ENCODE data around the gene CSF3R.

CSF3R gene

DNA sequence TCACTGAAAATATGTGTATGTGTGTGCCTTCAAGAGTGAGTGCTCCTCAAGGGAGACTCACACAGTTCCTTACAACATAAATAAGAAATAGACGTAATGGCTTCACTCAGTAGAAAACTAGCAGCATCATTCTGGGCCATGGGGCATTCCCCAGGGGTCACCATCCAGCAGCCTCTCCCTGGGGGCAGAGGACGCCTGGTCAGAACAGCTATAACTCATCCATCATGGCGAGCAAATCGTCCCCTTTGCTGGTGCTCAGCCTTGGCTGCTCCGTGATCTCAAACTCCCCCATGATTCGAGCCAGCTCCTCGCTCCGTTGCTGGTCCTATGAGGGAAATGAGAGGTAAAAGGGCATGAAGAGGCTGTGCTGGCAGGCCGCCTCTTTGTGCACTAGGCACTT lies 64.8 kb downstream of the CSF3R start:
- TF ChIP-seq, protein P1, sequence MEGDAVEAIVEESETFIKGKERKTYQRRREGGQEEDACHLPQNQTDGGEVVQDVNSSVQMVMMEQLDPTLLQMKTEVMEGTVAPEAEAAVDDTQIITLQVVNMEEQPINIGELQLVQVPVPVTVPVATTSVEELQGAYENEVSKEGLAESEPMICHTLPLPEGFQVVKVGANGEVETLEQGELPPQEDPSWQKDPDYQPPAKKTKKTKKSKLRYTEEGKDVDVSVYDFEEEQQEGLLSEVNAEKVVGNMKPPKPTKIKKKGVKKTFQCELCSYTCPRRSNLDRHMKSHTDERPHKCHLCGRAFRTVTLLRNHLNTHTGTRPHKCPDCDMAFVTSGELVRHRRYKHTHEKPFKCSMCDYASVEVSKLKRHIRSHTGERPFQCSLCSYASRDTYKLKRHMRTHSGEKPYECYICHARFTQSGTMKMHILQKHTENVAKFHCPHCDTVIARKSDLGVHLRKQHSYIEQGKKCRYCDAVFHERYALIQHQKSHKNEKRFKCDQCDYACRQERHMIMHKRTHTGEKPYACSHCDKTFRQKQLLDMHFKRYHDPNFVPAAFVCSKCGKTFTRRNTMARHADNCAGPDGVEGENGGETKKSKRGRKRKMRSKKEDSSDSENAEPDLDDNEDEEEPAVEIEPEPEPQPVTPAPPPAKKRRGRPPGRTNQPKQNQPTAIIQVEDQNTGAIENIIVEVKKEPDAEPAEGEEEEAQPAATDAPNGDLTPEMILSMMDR (IDR thresholded peaks at IDR 0.05; ENCODE audit: low read depth, low read length) = no peak
- DNase-seq (ENCODE audit: low read depth in 2 of 2) = no peak
- H3K4me3 ChIP-seq (replicated peaks in 1 of 2; ENCODE audit: low read depth in 2 of 2, low read length in 2 of 2) = no peak overlapping the region

Measured in cardiac fibroblast (primary cell).